HepG2 (cell line): ENCODE measurements around the gene ZNF17. TPM values are rescaled to one million over a fixed set of nuclear protein-coding genes. Genes with fewer than 3 reads are reported as not detected.

Experiments used
- ARID2 ChIP-seq: sonication (generic); formaldehyde crosslinking; IDR thresholded peaks from 2 replicates; pipeline ENCODE4 v1.8.1; 2022; ENCODE audit warnings: mild to moderate bottlenecking, missing genetic modification reagents, borderline replicate concordance
- ATF3 ChIP-seq: sonication (generic); formaldehyde crosslinking; IDR thresholded peaks from 2 replicates; pipeline ENCODE4 v1.4.0; 2020; ENCODE audit warnings: missing genetic modification reagents
- CENPX ChIP-seq: sonication (generic); formaldehyde crosslinking; IDR thresholded peaks from 2 replicates; pipeline ENCODE4 v1.9.0; 2021; ENCODE audit warnings: mild to moderate bottlenecking, missing genetic modification reagents, moderate library complexity
- EP300 ChIP-seq, 3 experiments: sonication (generic) in 1 of 3; formaldehyde crosslinking in 1 of 3; IDR thresholded peaks; 2 replicates each; pipeline versions ENCODE4 v1.5.1 to v1.6.1; 2011 to 2020; ENCODE audit warnings: low read depth in 2 of 3, low read length in 2 of 3, borderline replicate concordance in 1 of 3, improper control_type of control experiment in 1 of 3, mild to moderate bottlenecking in 1 of 3, missing genetic modification reagents in 1 of 3, moderate library complexity in 1 of 3
- FOXK1 ChIP-seq: sonication (generic); formaldehyde crosslinking; IDR thresholded peaks from 2 replicates; pipeline ENCODE4 v1.4.0; 2020; ENCODE audit warnings: low read depth, missing genetic modification reagents, borderline replicate concordance
- FOXK2 ChIP-seq: fragments of 450-650 bp; IDR thresholded peaks from 2 replicates; pipeline ENCODE4 v1.6.1; 2016
- IKZF5 ChIP-seq: IDR thresholded peaks from 2 replicates; pipeline ENCODE4 v1.6.1; 2018; ENCODE audit warnings: missing genetic modification reagents, mild to moderate bottlenecking, missing compliant biosample characterization
- IRF1 ChIP-seq: sonication (generic); formaldehyde crosslinking; IDR thresholded peaks from 2 replicates; pipeline ENCODE4 v1.4.0; 2020; ENCODE audit warnings: low read depth, mild to moderate bottlenecking, missing genetic modification reagents
- MIXL1 ChIP-seq: IDR thresholded peaks from 2 replicates; pipeline ENCODE4 v1.6.1; 2016
- SMAD3 ChIP-seq: sonication (generic); formaldehyde crosslinking; IDR thresholded peaks from 2 replicates; pipeline ENCODE4 v1.4.0; 2020; ENCODE audit warnings: missing genetic modification reagents
- SMARCC2 ChIP-seq: fragments of 450-650 bp; IDR thresholded peaks from 2 replicates; pipeline ENCODE4 v1.6.1; 2017; ENCODE audit warnings: antibody characterized with exemption, mild to moderate bottlenecking
- SNAI1 ChIP-seq: sonication (generic); formaldehyde crosslinking; IDR thresholded peaks from 2 replicates; pipeline ENCODE4 v1.5.0; 2020; ENCODE audit warnings: mild to moderate bottlenecking, missing genetic modification reagents, borderline replicate concordance
- SPEN ChIP-seq: sonication (generic); formaldehyde crosslinking; IDR thresholded peaks from 2 replicates; pipeline ENCODE4 v1.5.1; 2020; ENCODE audit warnings: low read depth, mild to moderate bottlenecking, missing genetic modification reagents
- TCF12 ChIP-seq, 2 experiments: fragments of 450-650 bp in 1 of 2; sonication (generic) in 1 of 2; formaldehyde crosslinking in 1 of 2; IDR thresholded peaks; 2 replicates each; pipeline versions ENCODE4 v1.6.1 to v1.8.0; 2017 to 2022; ENCODE audit warnings: antibody characterized with exemption in 1 of 2, mild to moderate bottlenecking in 1 of 2, missing genetic modification reagents in 1 of 2, moderate library complexity in 1 of 2
- TFDP2 ChIP-seq: sonication (generic); formaldehyde crosslinking; IDR thresholded peaks from 2 replicates; pipeline ENCODE4 v1.4.0; 2020; ENCODE audit warnings: missing genetic modification reagents
- U2AF2 ChIP-seq: fragments of 200-400 bp; formaldehyde crosslinking; IDR thresholded peaks from 2 replicates; pipeline ENCODE4 v1.6.1; 2017; ENCODE audit warnings: low read depth, mild to moderate bottlenecking, low read length
- ZBTB49 ChIP-seq: sonication (generic); formaldehyde crosslinking; IDR thresholded peaks from 2 replicates; pipeline ENCODE4 v1.4.0; 2020; ENCODE audit warnings: missing genetic modification reagents, borderline replicate concordance
- ZFP1 ChIP-seq: IDR thresholded peaks from 2 replicates; pipeline ENCODE4 v1.6.1; 2016
- ZNF230 ChIP-seq: sonication (generic); formaldehyde crosslinking; IDR thresholded peaks from 2 replicates; pipeline ENCODE4 v1.4.0; 2020; ENCODE audit warnings: mild to moderate bottlenecking, missing genetic modification reagents
- ZNF263 ChIP-seq: sonication (generic); formaldehyde crosslinking; IDR thresholded peaks from 2 replicates; pipeline ENCODE4 v1.4.0; 2020; ENCODE audit warnings: missing genetic modification reagents
- ZNF737 ChIP-seq: sonication (generic); formaldehyde crosslinking; IDR thresholded peaks from 2 replicates; pipeline ENCODE4 v1.5.0; 2020; ENCODE audit warnings: missing genetic modification reagents, mild to moderate bottlenecking, borderline replicate concordance
- ZNF839 ChIP-seq: sonication (generic); formaldehyde crosslinking; IDR thresholded peaks from 2 replicates; pipeline ENCODE4 v1.4.0; 2020; ENCODE audit warnings: missing genetic modification reagents, mild to moderate bottlenecking, borderline replicate concordance
- polyA plus RNA-seq, 8 experiments: library from polyadenylated mRNA; depleted of rRNA in 3 of 8; stranded (reverse) in 7 of 8; unstranded in 1 of 8; fragments of >200 nt; fragmentation: Illumina TruSeq in 4 of 8; extraction: Trizol in 4 of 8; gene quantifications; 2 replicates each; pipeline versions ENCODE4 v1.2.1 to v1.2.3, GENCODE V29; 2011 to 2016; ENCODE audit warnings: low read depth in 4 of 8, missing spikeins in 1 of 8, mixed read lengths in 1 of 8; ENCODE audit not compliant: insufficient read depth in 1 of 8
- total RNA-seq, 5 experiments: library from RNA; depleted of rRNA; stranded (reverse); fragments of >200 nt; fragmentation: Illumina TruSeq; extraction: Trizol; gene quantifications; 2 replicates each; pipeline ENCODE4 v1.2.3, GENCODE V29; 2016; ENCODE audit warnings: low read depth in 1 of 5

The ZNF17 gene
- total and polyA plus RNA-seq, 2 of the 13 experiments (the other 11 are each of a cell fraction or from before 2014, with no cell fraction given): 3.7 to 10.1 TPM

- TF ChIP-seq IRF1 (CRISPR knock-in tag): no peak
- TF ChIP-seq ZNF230 (CRISPR knock-in tag): no peak; the same call in 1 of the 2 replicates
- TF ChIP-seq SMAD3: 0 out of 2 replicates have a peak, but pooled peaks have one; percentile 22
- peak; percentile 78 for TF ChIP-seq MIXL1 (CRISPR knock-in tag)
- no peak for TF ChIP-seq ARID2 (CRISPR knock-in tag)
- no peak for TF ChIP-seq ZNF839
- TF ChIP-seq ZFP1 (CRISPR knock-in tag): no peak
- peak; percentile 73 for TF ChIP-seq TFDP2 (CRISPR knock-in tag)
- no peak for TF ChIP-seq TCF12 (IDR thresholded peaks at IDR 0.05)
- no peak for TF ChIP-seq TCF12 (CRISPR knock-in tag; IDR thresholded peaks at IDR 0.05)
- TF ChIP-seq SNAI1 (CRISPR knock-in tag): no peak
- peak; percentile 92 for TF ChIP-seq FOXK1 (CRISPR knock-in tag)
- TF ChIP-seq ZNF737 (CRISPR knock-in tag): no peak
- peak; percentile 46; the same call in 1 of the 2 replicates for TF ChIP-seq IKZF5 (CRISPR knock-in tag)
- TF ChIP-seq ZBTB49 (CRISPR knock-in tag): no peak
- TF ChIP-seq U2AF2: no peak
- TF ChIP-seq ZNF263: no peak
- TF ChIP-seq FOXK2: no peak
- no peak for TF ChIP-seq CENPX (CRISPR knock-in tag)
- TF ChIP-seq EP300 (IDR thresholded peaks at IDR 0.05; ENCODE audit: low read depth in 2 of 2, low read length in 2 of 2): no peak
- no peak for TF ChIP-seq EP300 (CRISPR knock-in tag; IDR thresholded peaks at IDR 0.05; ENCODE audit: borderline replicate concordance)
- TF ChIP-seq SPEN: peak; percentile 98
- TF ChIP-seq SMARCC2: no peak
- TF ChIP-seq ATF3 (CRISPR knock-in tag): peak; percentile 63; the same call in 1 of the 2 replicates
Measured at GRCh38 chr19:57362997-57363687, 47.8 kb upstream of the ZNF17 start, which contains the start of the genes TRAPPC2B and ZNF547 (continued).
